HG03159 (cell line): ENCODE data around the gene RAPGEF6.

Source experiments
- ATAC-seq: cut with Tn5 transposase; IDR thresholded peaks from one replicate; pipeline ENCODE4 v1.9.1; 2021; ENCODE audit warnings: mild to moderate bottlenecking, moderate library complexity; ENCODE audit not compliant: unreplicated experiment

The RAPGEF6 gene

GRCh38 chr5:131542723-131543122 is 92.3 kb downstream of the RAPGEF6 start:
- ATAC-seq = no peak

- ATAC-seq = no peak
Measured at GRCh38 chr5:131541762-131542161, 93.3 kb downstream of the RAPGEF6 start.

- ATAC-seq = no peak
Measured at GRCh38 chr5:131541071-131541470, 94.0 kb downstream of the RAPGEF6 start.

- ATAC-seq = no peak
Measured at GRCh38 chr5:131539251-131539650, 95.8 kb downstream of the RAPGEF6 start.

GRCh38 chr5:131538177-131538593 is 96.8 kb downstream of the RAPGEF6 start:
- ATAC-seq = no peak

- no peak for ATAC-seq
Measured at GRCh38 chr5:131536850-131537448, 98.1 kb downstream of the RAPGEF6 start.

GRCh38 chr5:131536211-131536826 is 98.7 kb downstream of the RAPGEF6 start:
- peak; percentile 96 for ATAC-seq

- no peak for ATAC-seq
Measured at GRCh38 chr5:131534974-131535373, 100.1 kb downstream of the RAPGEF6 start.

- ATAC-seq = no peak
Measured at GRCh38 chr5:131533836-131534235, 101.2 kb downstream of the RAPGEF6 start.

GRCh38 chr5:131532031-131532640 is 102.9 kb downstream of the RAPGEF6 start:
- ATAC-seq = no peak

- ATAC-seq = no peak
Measured at GRCh38 chr5:131530706-131531331, 104.2 kb downstream of the RAPGEF6 start.

- no peak for ATAC-seq
Measured at GRCh38 chr5:131528682-131529081, 106.3 kb downstream of the RAPGEF6 start.

- no peak for ATAC-seq
Measured at GRCh38 chr5:131525805-131526204, 109.2 kb downstream of the RAPGEF6 start.

GRCh38 chr5:131524431-131524830 is 110.6 kb downstream of the RAPGEF6 start:
- no peak for ATAC-seq

- ATAC-seq = no peak
Measured at GRCh38 chr5:131523500-131524185, 111.4 kb downstream of the RAPGEF6 start.

- ATAC-seq = no peak
Measured at GRCh38 chr5:131521252-131521651, 113.8 kb downstream of the RAPGEF6 start.

- no peak for ATAC-seq
Measured at GRCh38 chr5:131515348-131515747, 119.7 kb downstream of the RAPGEF6 start.

GRCh38 chr5:131514316-131515283 is 120.4 kb downstream of the RAPGEF6 start:
- ATAC-seq = no peak

- no peak for ATAC-seq
Measured at GRCh38 chr5:131513780-131514179, 121.2 kb downstream of the RAPGEF6 start.

- no peak for ATAC-seq
Measured at GRCh38 chr5:131511934-131512333, 123.1 kb downstream of the RAPGEF6 start.
